Effector CD8-positive, alpha-beta T cell (primary cell): ENCODE results near the gene TRAF3.

Experiments
- DNase-seq: peaks from one replicate; lab custom pipeline; 2025; lab: John Stamatoyannopoulos, UW

TRAF3 gene

GRCh38 chr14:102777711-102778337 is 575 bp downstream of the TRAF3 start:
- DNase-seq = peak; percentile 11

GRCh38 chr14:102778338-102779083 is 1.3 kb downstream of the TRAF3 start:
- no peak for DNase-seq

GRCh38 chr14:102779084-102779462 is 1.8 kb downstream of the TRAF3 start:
- no peak for DNase-seq

- DNase-seq = no peak
These were observed 2.5 kb downstream of the TRAF3 start for GRCh38 chr14:102779574-102780315.

- DNase-seq = no peak
These were observed 3.8 kb downstream of the TRAF3 start for GRCh38 chr14:102781063-102781462.

GRCh38 chr14:102782974-102783373 is 5.7 kb downstream of the TRAF3 start:
- DNase-seq = no peak

GRCh38 chr14:102784892-102785594 is 7.8 kb downstream of the TRAF3 start:
- no peak for DNase-seq

GRCh38 chr14:102785595-102785963 is 8.3 kb downstream of the TRAF3 start:
- no peak for DNase-seq

GRCh38 chr14:102786768-102787167 is 9.5 kb downstream of the TRAF3 start:
- no peak for DNase-seq

GRCh38 chr14:102789349-102789748 is 12.1 kb downstream of the TRAF3 start:
- no peak for DNase-seq

- no peak for DNase-seq
These were observed 16.5 kb downstream of the TRAF3 start for GRCh38 chr14:102793531-102794328.

- no peak for DNase-seq
These were observed 18.0 kb downstream of the TRAF3 start for GRCh38 chr14:102795060-102795925.

GRCh38 chr14:102796661-102797190 is 19.5 kb downstream of the TRAF3 start:
- no peak for DNase-seq

GRCh38 chr14:102798926-102799325 is 21.7 kb downstream of the TRAF3 start:
- no peak for DNase-seq

GRCh38 chr14:102799684-102800562 is 22.7 kb downstream of the TRAF3 start:
- no peak for DNase-seq

GRCh38 chr14:102802834-102803523 is 25.7 kb downstream of the TRAF3 start:
- DNase-seq = no peak

- DNase-seq = no peak
These were observed 27.6 kb downstream of the TRAF3 start for GRCh38 chr14:102804858-102805257.

GRCh38 chr14:102805371-102805891 is 28.2 kb downstream of the TRAF3 start:
- DNase-seq = no peak
